Choroid plexus epithelial cell (primary cell): ENCODE results near the gene NRSN1.

Experiments
- DNase-seq: peaks from one replicate; pipeline ENCODE4 v3.0.0-alpha.2; 2010; ENCODE audit warnings: low read depth
- H3K4me3 ChIP-seq: 2 replicates; pipeline ENCODE4 v1.5.1; 2011; ENCODE audit warnings: low read depth, mild to moderate bottlenecking, control low read depth, low read length, moderate library complexity
- TF ChIP-seq, protein P1 (sequence below): conservative IDR thresholded peaks from 2 replicates; pipeline ENCODE4 v1.5.1; 2011; ENCODE audit warnings: low read depth, mild to moderate bottlenecking, control low read depth, inconsistent platforms, low read length, moderate library complexity

NRSN1 gene

DNA sequence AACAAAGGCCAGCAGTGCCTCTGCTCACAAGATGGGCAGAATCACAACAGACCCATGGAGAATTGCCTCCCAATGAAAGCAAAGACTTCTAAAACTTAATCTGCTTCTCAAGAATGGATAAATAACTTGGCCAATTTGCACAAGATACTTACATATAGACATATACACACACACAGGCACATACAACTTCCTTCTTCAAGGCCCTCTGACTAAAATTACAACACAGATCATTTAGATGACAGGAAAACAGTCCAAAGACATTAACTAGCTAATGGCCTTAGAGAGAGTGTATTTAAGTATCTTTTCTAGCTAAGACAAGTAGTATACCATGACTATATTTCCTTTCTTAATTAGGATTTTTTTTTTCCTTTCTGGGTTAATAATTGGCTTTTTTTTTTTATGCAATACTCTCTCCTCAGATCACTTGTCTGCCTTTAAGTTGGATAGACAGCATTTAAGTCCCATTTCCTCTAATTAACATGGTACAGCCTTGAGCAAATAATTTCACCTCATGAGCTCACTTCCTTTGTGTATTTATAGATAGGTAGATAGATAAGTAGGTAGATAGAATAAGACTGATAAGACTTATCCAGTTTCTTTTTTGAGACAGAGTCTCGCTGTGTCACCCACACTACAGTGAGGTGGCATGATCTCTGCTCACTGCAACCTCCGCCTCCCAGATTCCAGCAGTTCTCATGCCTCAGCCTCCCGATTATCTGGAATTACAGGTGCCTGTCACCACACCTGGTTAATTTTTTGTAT, 70.0 kb downstream of the NRSN1 start:
- TF ChIP-seq, protein P1, sequence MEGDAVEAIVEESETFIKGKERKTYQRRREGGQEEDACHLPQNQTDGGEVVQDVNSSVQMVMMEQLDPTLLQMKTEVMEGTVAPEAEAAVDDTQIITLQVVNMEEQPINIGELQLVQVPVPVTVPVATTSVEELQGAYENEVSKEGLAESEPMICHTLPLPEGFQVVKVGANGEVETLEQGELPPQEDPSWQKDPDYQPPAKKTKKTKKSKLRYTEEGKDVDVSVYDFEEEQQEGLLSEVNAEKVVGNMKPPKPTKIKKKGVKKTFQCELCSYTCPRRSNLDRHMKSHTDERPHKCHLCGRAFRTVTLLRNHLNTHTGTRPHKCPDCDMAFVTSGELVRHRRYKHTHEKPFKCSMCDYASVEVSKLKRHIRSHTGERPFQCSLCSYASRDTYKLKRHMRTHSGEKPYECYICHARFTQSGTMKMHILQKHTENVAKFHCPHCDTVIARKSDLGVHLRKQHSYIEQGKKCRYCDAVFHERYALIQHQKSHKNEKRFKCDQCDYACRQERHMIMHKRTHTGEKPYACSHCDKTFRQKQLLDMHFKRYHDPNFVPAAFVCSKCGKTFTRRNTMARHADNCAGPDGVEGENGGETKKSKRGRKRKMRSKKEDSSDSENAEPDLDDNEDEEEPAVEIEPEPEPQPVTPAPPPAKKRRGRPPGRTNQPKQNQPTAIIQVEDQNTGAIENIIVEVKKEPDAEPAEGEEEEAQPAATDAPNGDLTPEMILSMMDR: no peak
- no peak for DNase-seq
- no peak overlapping the region for H3K4me3 ChIP-seq
